Measurements from ENCODE around the gene RBFOX1. TPM values are rescaled to one million over a fixed set of nuclear protein-coding genes. Genes with fewer than 3 reads are reported as not detected.
A peak's percentile ranks its signal among the peaks of the same experiment; 100 is the strongest.

The RBFOX1 gene
- total RNA-seq, 8 experiments from 2014 or later: 1.4 to 77.7 (median 41.3) TPM; not detected in 2

DNA sequence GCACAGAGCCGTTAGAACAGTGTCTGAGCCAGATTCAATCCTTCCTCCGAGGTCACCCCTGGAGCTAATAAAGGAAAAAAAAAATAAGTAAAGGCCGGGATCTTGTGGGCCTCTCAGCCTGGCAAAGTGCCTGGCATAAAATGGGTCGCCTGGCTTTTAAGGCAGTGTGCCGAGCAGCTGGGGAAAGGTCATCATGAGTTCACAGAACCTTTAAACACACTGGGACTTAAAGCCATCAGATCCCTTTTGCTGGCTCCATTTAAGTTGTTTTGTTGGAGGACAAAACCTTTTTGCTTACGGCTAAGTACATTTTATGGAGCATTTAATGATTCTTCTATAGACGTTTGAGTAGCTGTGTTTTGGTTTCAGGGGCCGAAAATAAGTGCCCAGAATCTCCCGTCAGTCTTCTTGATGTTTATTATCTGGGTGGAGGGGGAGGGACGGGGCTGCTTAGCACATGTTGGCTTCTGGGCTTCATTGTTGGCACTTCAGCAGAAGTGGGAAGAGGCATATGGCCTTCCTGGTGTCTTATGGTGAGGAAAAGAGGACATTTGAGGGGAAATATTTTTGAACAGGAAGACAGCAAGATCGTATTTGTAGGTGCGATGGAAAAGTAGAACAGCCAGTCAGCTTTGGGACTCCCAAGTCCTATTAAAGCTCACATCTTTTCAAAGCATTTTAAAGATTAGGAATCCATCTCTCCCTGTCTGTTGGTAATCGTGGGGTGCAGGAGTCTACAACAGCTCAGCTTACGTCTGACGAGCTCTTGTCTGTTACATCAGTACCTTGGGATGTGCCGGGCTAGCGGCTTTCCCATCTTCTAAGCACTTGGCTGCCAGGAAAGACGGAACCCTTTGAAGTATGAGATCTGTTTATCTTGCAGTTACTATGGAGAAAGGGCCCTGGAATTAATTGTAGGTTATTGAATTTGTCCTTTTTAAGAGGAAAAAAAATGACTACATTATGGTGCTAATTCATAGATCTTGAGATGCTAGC lies 31.1 kb downstream of the RBFOX1 start:
- WGBS, 10 experiments: 0 to 70% (median 33%) methylated on average over 2 to 15 of the region's 18 CpGs
- Histone ChIP-seq H3K4me3 (no peak overlapping the region), H3K27ac (no peak overlapping the region)

DNA sequence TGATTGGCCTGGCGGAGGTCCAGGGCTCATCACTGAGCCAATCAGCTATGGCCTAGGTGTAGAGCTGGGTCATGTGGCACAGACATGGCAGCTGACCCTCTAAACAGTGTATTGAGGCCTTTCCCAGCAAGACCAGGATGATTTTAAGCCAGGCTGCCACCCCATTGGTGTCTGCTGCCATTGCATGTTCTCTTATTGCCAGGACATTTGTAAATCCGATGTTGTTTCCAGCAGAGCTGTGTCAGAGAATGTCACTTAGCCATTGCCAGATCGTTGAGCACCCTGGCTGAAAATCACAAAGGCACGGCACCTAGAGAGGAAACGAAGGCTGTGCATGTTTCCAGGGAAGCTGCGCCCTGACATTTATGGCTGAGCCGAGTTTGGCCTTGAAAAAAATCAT lies 33.4 kb downstream of the RBFOX1 start:
- no peak overlapping the region for H3K4me3 ChIP-seq
- peak overlapping the region in 1 of 2 donors; percentile 27 for H3K27ac ChIP-seq
- no peak for ATAC-seq (replicated peaks in 6 of 8)
- in situ Hi-C loops (cut with MboI; ENCODE audit: low pct_unique_long_range_greater_than_20kb in 2 of 9, low sequenced_read_pairs in 9 of 9, unreplicated experiment in 9 of 9): no loop called here
- 0 to 100% (median 86%) methylated on average over 1 to 7 of the region's 7 CpGs; no CpG with 5 or more reads in 2 of the 10 experiments for WGBS, 10 experiments
- peaks cover 4 to 69% of the 10 kb centered on the region in 2 donors for H3K4me1 ChIP-seq (replicated peaks in 1 of 2)

More for the DNA sequence above, 31.1 kb downstream of the RBFOX1 start:
- in situ Hi-C loops (cut with MboI; ENCODE audit: low pct_unique_long_range_greater_than_20kb in 2 of 9, low sequenced_read_pairs in 9 of 9, unreplicated experiment in 9 of 9): no loop called here
- ATAC-seq (replicated peaks in 6 of 8): peak in 1 of 8 experiments; percentile 74
- H3K4me1 ChIP-seq (replicated peaks in 1 of 2): peaks cover 4 to 60% of the 10 kb centered on the region in 2 donors

DNA sequence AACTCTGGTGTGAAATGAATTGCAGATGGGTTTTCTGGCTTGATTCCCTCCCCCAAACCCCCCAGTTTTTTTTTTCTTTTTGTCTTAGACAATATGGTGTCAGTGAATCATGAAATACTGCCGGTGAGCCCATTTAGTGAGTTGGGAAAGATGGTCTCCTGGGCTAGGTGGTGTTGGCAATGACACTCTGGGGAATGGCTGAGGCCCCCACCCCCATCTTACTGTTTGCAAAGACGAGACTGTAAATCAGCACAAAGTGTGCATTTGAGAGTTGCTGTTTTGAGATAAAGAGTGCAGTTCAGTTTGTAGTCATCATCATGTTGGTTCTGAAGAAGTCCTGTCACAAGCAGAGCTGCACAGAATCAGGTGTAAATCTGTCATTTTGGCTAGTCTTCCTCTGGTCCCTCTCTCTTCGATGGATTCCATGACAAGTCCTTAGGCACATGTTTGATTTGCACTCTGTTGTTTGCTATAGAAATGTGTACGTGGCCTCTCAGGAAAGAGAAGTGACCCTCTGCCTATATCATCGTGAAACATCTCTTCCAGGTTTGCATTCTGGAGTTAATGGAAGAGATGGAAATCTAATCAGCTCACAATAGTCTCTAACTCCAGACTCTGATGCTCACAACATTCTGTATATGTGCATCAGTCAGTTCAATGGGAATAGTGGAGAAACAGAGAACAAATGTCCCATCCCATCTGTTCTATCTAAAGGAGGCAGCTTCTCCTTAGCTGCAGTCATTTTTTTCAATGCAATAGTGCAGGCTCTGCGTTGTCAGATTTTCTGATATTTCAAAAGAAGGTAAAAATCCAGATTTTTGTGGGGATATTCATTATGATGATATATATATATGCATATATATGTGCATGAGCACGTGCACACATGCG lies 34.6 kb downstream of the RBFOX1 start:
- peak in 3 of 8 experiments; percentile 49 to 55 (median 53) for ATAC-seq (replicated peaks in 6 of 8)
- 0 to 82% (median 54%) methylated on average over 1 to 6 of the region's 8 CpGs; no CpG with 5 or more reads in 1 of the 10 experiments for WGBS, 10 experiments
- in situ Hi-C loops (cut with MboI; ENCODE audit: low pct_unique_long_range_greater_than_20kb in 2 of 9, low sequenced_read_pairs in 9 of 9, unreplicated experiment in 9 of 9): no loop called here
- Histone ChIP-seq H3K4me3 (no peak overlapping the region), H3K4me1 (replicated peaks in 1 of 2) (peaks cover 4 to 71% of the 10 kb centered on the region in 2 donors), H3K27ac (peak overlapping the region in 1 of 2 donors; percentile 30)

DNA sequence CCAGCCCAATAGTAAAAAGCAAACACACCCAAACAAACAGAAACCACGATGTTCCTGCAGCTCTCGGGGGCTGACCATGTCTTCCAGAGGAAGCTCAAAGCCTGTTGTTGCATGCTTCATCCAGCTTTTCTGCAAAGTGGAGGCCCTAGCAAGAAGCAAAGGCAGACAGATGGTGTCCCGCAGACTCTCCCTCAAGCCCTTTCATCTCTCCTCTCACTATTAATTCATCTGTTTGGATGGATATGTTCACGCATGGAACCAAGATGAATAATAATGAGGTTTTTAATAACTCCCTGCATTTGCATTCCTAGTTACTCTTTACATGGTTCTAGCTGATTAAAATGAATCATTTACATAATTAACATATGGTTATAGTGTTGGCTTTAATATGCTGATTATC lies 36.6 kb downstream of the RBFOX1 start:
- H3K27ac ChIP-seq: no peak overlapping the region
- peaks cover 4 to 58% of the 10 kb centered on the region in 2 donors for H3K4me1 ChIP-seq (replicated peaks in 1 of 2)
- in situ Hi-C loops (cut with MboI; ENCODE audit: low pct_unique_long_range_greater_than_20kb in 2 of 9, low sequenced_read_pairs in 9 of 9, unreplicated experiment in 9 of 9): no loop called here
- WGBS, 10 experiments: 4 to 100% (median 40%) methylated on average over 1 to 4 of the region's 4 CpGs; no CpG with 5 or more reads in 2 of the 10 experiments
- peak in 2 of 8 experiments; percentile 16 to 54 for ATAC-seq (replicated peaks in 6 of 8)
- H3K4me3 ChIP-seq: no peak overlapping the region

DNA sequence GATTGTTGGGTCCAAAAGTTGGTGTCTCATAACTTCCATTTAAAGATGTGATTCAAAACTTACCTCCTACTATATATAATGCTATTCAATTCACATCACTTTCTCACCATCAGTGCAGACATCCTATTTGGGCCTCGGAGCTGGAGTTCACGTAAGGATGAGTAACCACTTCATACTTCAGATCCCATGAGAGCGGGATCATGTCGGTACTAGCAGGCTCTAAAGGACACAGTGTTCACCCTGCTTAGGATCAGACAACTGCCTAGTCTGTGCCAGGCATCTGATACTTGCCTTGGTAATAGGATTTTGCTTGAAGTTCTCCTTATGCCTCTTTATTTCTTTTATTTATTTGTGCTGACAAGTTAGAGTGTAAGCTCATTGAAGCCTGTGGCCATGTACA lies 39.5 kb downstream of the RBFOX1 start:
- in situ Hi-C loops (cut with MboI; ENCODE audit: low pct_unique_long_range_greater_than_20kb in 2 of 9, low sequenced_read_pairs in 9 of 9, unreplicated experiment in 9 of 9): no loop called here
- WGBS, 10 experiments: 0 to 100% (median 89%) methylated on average over 2 to 4 of the region's 4 CpGs; no CpG with 5 or more reads in 5 of the 10 experiments
- Histone ChIP-seq H3K4me1 (replicated peaks in 1 of 2) (peaks cover 2 to 29% of the 10 kb centered on the region in 2 donors), H3K4me3 (no peak overlapping the region), H3K27ac (no peak overlapping the region)
- no peak for ATAC-seq (replicated peaks in 6 of 8)

DNA sequence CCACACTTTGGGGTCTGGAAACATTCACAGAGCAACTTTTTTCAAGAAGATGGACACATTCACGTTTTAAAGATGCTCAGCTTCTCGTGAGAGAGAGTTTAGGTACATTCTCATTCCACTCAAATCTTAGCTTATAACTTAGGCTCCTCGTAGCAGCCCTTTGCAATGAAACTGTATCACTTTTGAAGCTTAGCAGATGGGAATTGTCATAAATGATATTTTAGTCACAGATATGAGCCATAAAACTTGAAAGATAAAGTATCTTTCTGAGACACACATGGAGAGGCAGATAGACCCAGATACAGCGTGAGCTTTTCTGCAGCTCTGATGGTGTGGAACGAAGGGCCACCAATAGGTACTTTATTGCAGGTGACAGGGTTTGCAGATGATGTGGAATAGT lies 41.1 kb downstream of the RBFOX1 start:
- Histone ChIP-seq H3K4me3 (no peak overlapping the region), H3K27ac (no peak overlapping the region), H3K4me1 (replicated peaks in 1 of 2) (peaks cover 0 to 20% of the 10 kb centered on the region in 2 donors)
- in situ Hi-C loops (cut with MboI; ENCODE audit: low pct_unique_long_range_greater_than_20kb in 2 of 9, low sequenced_read_pairs in 9 of 9, unreplicated experiment in 9 of 9): no loop called here
- ATAC-seq (replicated peaks in 6 of 8): no peak
- WGBS, 10 experiments: 0 to 100% (median 50%) methylated on average over 1 to 5 of the region's 5 CpGs; no CpG with 5 or more reads in 1 of the 10 experiments

DNA sequence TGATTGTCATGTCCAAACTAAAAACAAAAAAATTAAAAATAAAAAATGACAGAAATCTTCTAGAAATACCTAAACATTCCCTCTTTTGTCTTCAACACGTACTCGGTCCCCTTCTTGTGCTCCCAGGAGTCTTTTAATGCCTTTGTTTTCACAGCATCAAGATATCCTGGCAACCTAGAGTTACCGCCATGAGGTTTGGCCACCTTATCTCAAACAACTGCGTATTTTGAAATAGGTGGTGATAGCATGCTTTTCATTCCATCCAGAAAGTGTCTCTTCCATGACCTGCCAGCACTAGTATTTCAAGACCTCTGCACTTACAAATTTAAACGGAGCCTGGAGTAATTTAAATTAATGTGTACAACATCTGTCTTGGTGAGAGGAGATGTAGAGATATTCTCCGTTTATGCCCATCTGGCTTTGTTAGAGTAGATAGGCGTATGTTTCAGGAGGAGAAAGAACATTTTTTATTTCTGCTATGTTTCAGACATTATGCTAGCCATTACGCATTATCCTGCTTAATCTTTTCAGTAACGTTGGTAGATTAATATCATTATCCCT lies 42.0 kb downstream of the RBFOX1 start:
- Histone ChIP-seq H3K27ac (no peak overlapping the region), H3K4me1 (replicated peaks in 1 of 2) (peaks cover 0 to 13% of the 10 kb centered on the region in 2 donors), H3K4me3 (no peak overlapping the region)
- 2 to 92% (median 58%) methylated on average over 2 to 9 of the region's 9 CpGs; no CpG with 5 or more reads in 1 of the 10 experiments for WGBS, 10 experiments
- in situ Hi-C loops (cut with MboI; ENCODE audit: low pct_unique_long_range_greater_than_20kb in 2 of 9, low sequenced_read_pairs in 9 of 9, unreplicated experiment in 9 of 9): no loop called here
- no peak for ATAC-seq (replicated peaks in 6 of 8)

DNA sequence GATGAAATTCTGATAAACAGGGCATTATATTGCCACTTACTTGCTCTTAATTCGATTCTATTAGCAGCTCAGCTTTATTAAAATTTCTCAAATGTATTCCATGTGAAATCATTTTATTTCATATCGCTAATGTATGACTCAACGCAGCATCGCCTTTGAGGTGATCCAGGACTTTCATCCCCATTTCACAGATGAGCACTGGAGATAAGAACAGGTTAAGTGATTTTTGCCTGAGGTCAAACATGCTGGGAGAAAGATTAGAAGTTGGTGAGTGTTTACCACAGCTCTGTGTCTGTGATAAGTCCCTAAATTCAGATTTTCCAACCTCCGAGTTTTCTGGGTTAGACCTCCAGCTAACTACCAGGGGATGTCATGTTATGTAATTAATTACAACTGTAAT lies 43.6 kb downstream of the RBFOX1 start:
- Histone ChIP-seq H3K4me1 (replicated peaks in 1 of 2) (peaks cover 0 to under 1% of the 10 kb centered on the region in 2 donors), H3K27ac (no peak overlapping the region), H3K4me3 (no peak overlapping the region)
- ATAC-seq (replicated peaks in 6 of 8): no peak
- 0 to 95% (median 63%) methylated on average over 1 to 5 of the region's 5 CpGs; no CpG with 5 or more reads in 1 of the 10 experiments for WGBS, 10 experiments
- in situ Hi-C loops (cut with MboI; ENCODE audit: low pct_unique_long_range_greater_than_20kb in 2 of 9, low sequenced_read_pairs in 9 of 9, unreplicated experiment in 9 of 9): no loop called here

DNA sequence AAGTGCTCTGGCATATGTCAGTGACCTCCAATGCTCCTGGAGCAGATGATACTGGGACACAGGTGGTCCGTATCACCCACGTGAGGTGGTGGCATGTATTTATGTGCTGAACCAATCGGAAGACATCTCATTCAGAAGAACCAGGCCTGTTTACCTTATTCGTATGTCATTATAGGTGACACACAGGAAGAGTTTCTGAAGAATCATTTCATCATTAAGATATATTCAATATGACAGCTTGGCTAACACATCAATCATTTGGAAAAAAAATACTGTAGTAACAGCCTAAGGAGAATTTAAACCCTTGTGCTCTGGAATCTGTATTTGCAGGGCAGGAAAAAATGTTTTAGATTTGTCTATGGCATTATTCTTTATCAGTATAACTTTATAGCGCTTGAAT lies 44.6 kb downstream of the RBFOX1 start:
- Histone ChIP-seq H3K27ac (no peak overlapping the region), H3K4me3 (no peak overlapping the region), H3K4me1 (replicated peaks in 1 of 2) (peaks cover 0 to 3% of the 10 kb centered on the region in 2 donors)
- ATAC-seq (replicated peaks in 6 of 8): no peak
- 31 to 100% (median 58%) methylated on average over 2 to 5 of the region's 5 CpGs; no CpG with 5 or more reads in 2 of the 10 experiments for WGBS, 10 experiments
- in situ Hi-C loops (cut with MboI; ENCODE audit: low pct_unique_long_range_greater_than_20kb in 2 of 9, low sequenced_read_pairs in 9 of 9, unreplicated experiment in 9 of 9): no loop called here

DNA sequence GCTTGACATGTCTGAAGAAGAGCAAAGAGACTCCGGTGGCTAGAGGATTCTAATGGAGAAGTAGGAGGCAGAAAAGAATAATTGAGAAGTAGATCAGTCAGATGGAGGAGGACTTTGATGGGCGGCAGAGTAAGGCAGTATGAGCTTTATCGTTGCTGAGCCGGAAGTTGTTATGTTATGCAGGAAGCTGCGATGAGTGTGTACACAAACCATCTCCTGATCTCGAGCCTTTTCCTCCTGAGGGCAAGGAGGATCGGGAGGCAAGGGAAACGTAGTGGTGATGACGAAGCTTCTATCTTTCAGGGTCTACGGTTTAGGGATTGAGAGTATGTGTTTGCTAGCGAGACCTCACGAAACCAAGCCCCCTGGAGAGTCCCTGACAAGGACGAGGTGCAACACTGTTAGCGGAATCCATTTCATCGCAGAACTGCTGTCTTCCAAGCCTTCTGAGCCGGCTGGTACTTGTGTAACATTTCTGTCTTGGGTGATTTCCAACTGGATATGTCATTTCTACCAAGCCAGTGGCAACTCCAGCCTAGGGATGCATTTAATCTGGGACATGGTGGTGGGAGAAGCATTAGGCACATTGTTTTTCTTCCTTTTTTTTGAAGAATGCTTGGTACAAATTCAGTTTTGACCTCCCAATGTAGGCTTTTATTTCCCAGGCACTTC lies 45.5 kb downstream of the RBFOX1 start:
- Histone ChIP-seq H3K4me1 (replicated peaks in 1 of 2) (peaks cover 0 to 10% of the 10 kb centered on the region in 2 donors), H3K4me3 (no peak overlapping the region), H3K27ac (no peak overlapping the region)
- no peak for ATAC-seq (replicated peaks in 6 of 8)
- 21 to 100% (median 74%) methylated on average over 1 to 14 of the region's 16 CpGs for WGBS, 10 experiments
- in situ Hi-C loops (cut with MboI; ENCODE audit: low pct_unique_long_range_greater_than_20kb in 2 of 9, low sequenced_read_pairs in 9 of 9, unreplicated experiment in 9 of 9): no loop called here

DNA sequence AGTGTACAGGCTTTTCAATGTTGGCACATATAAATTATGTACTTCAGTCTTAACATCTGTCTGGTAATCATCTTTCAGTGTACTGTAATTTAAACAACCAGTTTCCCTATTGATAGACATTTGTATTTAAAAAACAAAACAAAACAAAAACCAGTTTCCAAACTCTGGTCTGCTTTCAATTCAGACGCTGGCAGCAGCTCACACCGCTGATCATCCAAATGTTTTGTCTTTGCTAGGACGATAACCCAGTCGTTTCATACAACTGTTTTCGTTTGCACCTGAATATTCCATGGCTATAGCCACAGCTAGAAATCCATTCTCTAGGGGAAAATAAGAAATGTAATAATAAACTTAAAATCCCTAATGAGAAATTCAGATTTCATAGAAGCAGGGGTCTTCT lies 47.8 kb downstream of the RBFOX1 start:
- 0 to 88% (median 60%) methylated on average over 1 to 5 of the region's 5 CpGs for WGBS, 10 experiments
- H3K4me1 ChIP-seq (replicated peaks in 1 of 2): peaks cover 0 to 10% of the 10 kb centered on the region in 2 donors
- H3K27ac ChIP-seq: no peak overlapping the region
- no peak for ATAC-seq (replicated peaks in 6 of 8)
- no peak overlapping the region for H3K4me3 ChIP-seq
- in situ Hi-C loops (cut with MboI; ENCODE audit: low pct_unique_long_range_greater_than_20kb in 2 of 9, low sequenced_read_pairs in 9 of 9, unreplicated experiment in 9 of 9): no loop called here

DNA sequence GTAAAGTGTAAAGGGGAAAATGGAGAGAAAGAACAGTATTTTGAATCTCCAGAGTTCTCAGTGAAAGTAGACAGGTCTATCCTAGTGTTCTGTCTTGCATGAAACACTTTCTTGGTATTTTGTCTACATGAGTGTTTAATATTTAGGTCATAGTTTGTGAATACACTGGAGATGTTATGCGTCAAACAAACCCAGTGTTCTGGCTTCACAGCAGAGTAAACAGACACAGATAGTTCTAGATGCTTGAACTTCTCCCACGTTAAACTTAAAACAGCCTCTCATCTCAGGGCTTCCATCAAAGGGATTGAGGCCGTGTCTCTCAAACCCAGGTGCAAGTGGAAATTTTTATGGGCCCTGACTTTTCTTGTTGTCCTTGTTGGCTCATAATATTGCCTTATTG lies 48.3 kb downstream of the RBFOX1 start:
- 0 to 88% (median 55%) methylated on average over 1 to 3 of the region's 3 CpGs for WGBS, 10 experiments
- in situ Hi-C loops (cut with MboI; ENCODE audit: low pct_unique_long_range_greater_than_20kb in 2 of 9, low sequenced_read_pairs in 9 of 9, unreplicated experiment in 9 of 9): no loop called here
- Histone ChIP-seq H3K4me1 (replicated peaks in 1 of 2) (peaks cover 0 to 10% of the 10 kb centered on the region in 2 donors), H3K27ac (no peak overlapping the region), H3K4me3 (no peak overlapping the region)
- no peak for ATAC-seq (replicated peaks in 6 of 8)
